Measurements from ENCODE around the gene JAK3. TPM values are rescaled to one million over a fixed set of nuclear protein-coding genes. Genes with fewer than 3 reads are reported as not detected.
"Not testable (repeated sequence)": the region's sequence is repeated elsewhere in the genome, so short reads cannot be mapped to it uniquely, and the experiment has no call there.

JAK3 gene
- total RNA-seq, 6 experiments from 2014 or later: 0.30 to 1.00 (median 0.40) TPM

DNA sequence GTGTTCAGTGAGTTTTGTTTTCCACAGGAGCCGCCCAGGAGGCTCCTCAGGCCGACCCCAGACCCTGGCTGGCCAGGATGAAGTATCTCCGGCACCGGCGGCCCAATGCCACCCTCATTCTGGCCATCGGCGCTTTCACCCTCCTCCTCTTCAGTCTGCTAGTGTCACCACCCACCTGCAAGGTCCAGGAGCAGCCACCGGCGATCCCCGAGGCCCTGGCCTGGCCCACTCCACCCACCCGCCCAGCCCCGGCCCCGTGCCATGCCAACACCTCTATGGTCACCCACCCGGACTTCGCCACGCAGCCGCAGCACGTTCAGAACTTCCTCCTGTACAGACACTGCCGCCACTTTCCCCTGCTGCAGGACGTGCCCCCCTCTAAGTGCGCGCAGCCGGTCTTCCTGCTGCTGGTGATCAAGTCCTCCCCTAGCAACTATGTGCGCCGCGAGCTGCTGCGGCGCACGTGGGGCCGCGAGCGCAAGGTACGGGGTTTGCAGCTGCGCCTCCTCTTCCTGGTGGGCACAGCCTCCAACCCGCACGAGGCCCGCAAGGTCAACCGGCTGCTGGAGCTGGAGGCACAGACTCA lies 40.0 kb downstream of the JAK3 start:
- TF ChIP-seq, protein P1, sequence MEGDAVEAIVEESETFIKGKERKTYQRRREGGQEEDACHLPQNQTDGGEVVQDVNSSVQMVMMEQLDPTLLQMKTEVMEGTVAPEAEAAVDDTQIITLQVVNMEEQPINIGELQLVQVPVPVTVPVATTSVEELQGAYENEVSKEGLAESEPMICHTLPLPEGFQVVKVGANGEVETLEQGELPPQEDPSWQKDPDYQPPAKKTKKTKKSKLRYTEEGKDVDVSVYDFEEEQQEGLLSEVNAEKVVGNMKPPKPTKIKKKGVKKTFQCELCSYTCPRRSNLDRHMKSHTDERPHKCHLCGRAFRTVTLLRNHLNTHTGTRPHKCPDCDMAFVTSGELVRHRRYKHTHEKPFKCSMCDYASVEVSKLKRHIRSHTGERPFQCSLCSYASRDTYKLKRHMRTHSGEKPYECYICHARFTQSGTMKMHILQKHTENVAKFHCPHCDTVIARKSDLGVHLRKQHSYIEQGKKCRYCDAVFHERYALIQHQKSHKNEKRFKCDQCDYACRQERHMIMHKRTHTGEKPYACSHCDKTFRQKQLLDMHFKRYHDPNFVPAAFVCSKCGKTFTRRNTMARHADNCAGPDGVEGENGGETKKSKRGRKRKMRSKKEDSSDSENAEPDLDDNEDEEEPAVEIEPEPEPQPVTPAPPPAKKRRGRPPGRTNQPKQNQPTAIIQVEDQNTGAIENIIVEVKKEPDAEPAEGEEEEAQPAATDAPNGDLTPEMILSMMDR (IDR thresholded peaks at IDR 0.05): no peak
- no peaks in the 10 kb centered on the region for H3K36me3 Mint-ChIP-seq (ENCODE audit: low read depth)
- no peaks in the 10 kb centered on the region for H3K4me1 Mint-ChIP-seq (ENCODE audit: low read depth)
- DNase-seq: no peak
- H3K9me3 Mint-ChIP-seq: no peaks in the 10 kb centered on the region
- no peak overlapping the region for H3K27ac Mint-ChIP-seq
- peaks cover 25% of the 10 kb centered on the region for H3K27me3 Mint-ChIP-seq (ENCODE audit: insufficient read depth)
- no peak overlapping the region for H3K4me3 Mint-ChIP-seq

DNA sequence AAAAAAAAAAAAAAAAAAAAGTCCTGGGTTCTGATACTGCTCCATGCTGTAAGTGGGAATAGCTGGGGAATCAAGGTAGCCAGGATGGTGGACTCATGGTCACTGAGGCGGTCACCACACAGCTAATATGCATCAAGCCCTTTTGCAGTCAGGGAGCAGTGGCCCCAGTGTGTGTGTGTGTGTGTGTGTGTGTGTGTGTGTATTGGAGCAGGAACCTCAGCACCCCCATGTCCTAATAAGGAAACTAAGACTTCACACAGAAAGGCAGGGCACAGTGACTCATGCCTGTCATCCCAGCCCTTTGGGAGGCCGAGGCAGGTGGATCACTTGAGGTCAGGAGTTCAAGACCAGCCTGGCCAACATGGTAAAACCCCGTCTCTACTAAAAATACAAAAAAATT lies 40.8 kb downstream of the JAK3 start:
- no peaks in the 10 kb centered on the region for H3K9me3 Mint-ChIP-seq
- no peak overlapping the region for H3K27ac Mint-ChIP-seq
- no peaks in the 10 kb centered on the region for H3K36me3 Mint-ChIP-seq (ENCODE audit: low read depth)
- H3K4me1 Mint-ChIP-seq (ENCODE audit: low read depth): no peaks in the 10 kb centered on the region
- DNase-seq: no peak
- H3K27me3 Mint-ChIP-seq (ENCODE audit: insufficient read depth): peaks cover 27% of the 10 kb centered on the region
- TF ChIP-seq, protein P1 (IDR thresholded peaks at IDR 0.05): no peak
- H3K4me3 Mint-ChIP-seq: no peak overlapping the region

DNA sequence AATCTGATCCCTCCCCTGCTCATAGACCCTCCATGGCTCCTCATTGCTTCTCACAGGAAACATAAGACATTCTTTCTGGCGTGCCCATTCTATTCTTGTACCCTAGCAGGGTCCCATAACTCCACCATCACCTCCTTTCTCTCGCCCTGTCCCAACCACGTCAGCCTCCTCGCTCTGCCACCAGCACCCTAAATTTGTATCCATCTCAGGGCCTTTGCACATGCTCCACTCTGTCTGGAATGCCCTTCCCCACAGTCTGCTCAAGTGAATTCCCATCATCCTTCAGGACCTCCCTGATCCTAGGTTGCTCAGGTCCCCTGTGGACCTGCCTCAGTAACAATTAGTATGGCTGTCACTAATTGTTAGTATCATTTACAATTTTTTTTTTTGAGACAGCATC lies 42.4 kb downstream of the JAK3 start:
- H3K27ac Mint-ChIP-seq: no peak overlapping the region
- TF ChIP-seq, protein P1 (IDR thresholded peaks at IDR 0.05): no peak
- DNase-seq: no peak
- H3K36me3 Mint-ChIP-seq (ENCODE audit: low read depth): no peaks in the 10 kb centered on the region
- no peaks in the 10 kb centered on the region for H3K9me3 Mint-ChIP-seq
- no peak overlapping the region for H3K4me3 Mint-ChIP-seq
- peaks cover 30% of the 10 kb centered on the region for H3K27me3 Mint-ChIP-seq (ENCODE audit: insufficient read depth)
- H3K4me1 Mint-ChIP-seq (ENCODE audit: low read depth): no peaks in the 10 kb centered on the region

DNA sequence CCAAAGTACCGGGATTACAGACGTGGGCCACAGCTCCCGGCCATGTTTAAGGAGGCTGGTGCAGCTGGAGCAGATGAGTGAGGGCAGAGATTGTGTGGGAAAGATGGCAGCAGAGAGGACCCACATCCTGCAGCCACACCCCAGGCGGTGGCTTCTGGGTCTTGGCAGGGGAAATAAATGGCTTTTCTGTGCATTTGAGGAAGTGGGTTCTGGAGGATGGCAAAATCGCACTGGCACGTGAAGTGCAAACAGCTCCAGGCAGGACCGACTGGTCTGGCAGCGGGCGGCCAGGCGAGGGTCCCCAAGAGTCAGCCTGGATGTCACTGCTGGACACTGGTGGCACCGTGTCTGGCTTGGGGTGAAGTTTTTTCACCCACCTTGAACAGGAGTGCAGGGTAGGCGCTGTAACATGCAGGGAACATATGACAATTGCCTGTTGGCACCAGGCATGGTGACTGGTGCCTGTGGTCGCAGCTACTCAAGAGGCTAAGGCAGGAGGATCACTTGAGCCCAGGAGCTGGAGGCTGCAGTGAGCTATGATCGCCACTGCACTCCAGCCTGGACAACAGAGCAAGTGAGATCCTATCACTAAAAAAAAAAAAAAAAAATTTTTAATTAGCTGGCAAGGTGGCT lies 44.4 kb downstream of the JAK3 start:
- no peak overlapping the region for H3K4me3 Mint-ChIP-seq
- H3K27me3 Mint-ChIP-seq (ENCODE audit: insufficient read depth): peaks cover 25% of the 10 kb centered on the region
- H3K9me3 Mint-ChIP-seq: no peaks in the 10 kb centered on the region
- no peaks in the 10 kb centered on the region for H3K4me1 Mint-ChIP-seq (ENCODE audit: low read depth)
- no peak for DNase-seq
- no peak overlapping the region for H3K27ac Mint-ChIP-seq
- TF ChIP-seq, protein P1 (IDR thresholded peaks at IDR 0.05): no peak
- no peaks in the 10 kb centered on the region for H3K36me3 Mint-ChIP-seq (ENCODE audit: low read depth)

DNA sequence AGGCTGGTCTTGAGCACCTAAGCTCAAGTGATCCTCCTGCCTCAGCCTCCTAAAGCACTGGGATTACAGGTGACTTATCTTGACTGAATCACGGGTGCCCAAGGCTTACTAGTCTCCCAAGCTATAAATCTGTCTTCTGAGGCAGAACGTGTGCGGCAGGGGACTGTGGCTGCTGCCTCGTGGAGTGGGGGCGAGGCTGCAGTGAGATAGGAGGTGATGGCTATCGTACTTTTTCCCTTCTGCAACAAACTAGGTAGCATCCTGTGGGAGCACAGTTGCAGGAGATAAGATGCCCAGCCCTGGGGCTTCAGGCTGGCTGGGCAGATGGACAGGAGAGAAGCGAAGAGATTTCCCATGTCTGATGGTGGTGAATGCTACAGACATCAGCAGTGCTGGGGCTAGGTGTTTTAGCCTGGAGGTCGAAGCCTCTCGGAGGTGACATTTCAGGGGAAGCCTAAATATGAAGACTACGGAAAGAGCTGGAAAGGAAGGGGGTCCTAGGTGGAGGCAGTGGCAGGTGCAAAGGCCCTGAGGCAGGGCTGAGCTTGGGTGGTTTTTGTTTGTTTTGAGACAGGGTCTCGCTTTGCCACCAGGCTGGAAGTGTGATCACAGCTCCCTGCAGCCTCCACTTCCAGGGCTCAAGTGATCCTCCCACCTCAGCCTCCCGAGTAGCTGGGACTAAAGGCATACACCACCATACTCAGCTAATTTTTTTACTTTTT lies 45.5 kb downstream of the JAK3 start:
- no peaks in the 10 kb centered on the region for H3K9me3 Mint-ChIP-seq
- H3K27me3 Mint-ChIP-seq (ENCODE audit: insufficient read depth): peaks cover 20% of the 10 kb centered on the region
- H3K4me1 Mint-ChIP-seq (ENCODE audit: low read depth): peaks cover 7% of the 10 kb centered on the region
- no peak overlapping the region for H3K27ac Mint-ChIP-seq
- no peak for DNase-seq
- no peaks in the 10 kb centered on the region for H3K36me3 Mint-ChIP-seq (ENCODE audit: low read depth)
- TF ChIP-seq, protein P1 (IDR thresholded peaks at IDR 0.05): no peak
- no peak overlapping the region for H3K4me3 Mint-ChIP-seq

DNA sequence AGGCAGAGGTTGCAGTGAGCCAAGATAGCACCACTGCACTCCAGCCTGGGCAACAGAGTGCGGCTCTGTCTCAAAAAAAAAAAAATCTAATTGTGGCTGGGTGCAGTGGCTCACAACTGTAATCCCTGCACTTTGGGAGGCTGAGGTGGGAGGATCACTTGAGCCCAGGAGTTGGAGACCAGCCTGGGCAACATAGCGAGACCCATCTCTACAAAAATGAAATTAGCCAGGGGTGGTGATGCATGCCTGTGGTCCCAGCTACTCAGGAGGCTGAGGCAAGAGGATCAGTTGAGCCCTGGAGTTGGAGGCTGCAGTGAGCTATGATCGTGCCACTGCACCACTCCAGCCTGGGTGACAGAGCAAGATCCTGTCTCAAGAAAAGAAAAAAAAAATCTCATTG lies 49.2 kb downstream of the JAK3 start:
- H3K4me3 Mint-ChIP-seq; DNase-seq; H3K27ac Mint-ChIP-seq; H3K9me3 Mint-ChIP-seq; H3K36me3 Mint-ChIP-seq (ENCODE audit: low read depth): not testable (repeated sequence)
- Mint-ChIP-seq H3K27me3 (ENCODE audit: insufficient read depth) (peaks cover 28% of the 10 kb centered on the region), H3K4me1 (ENCODE audit: low read depth) (peaks cover 12% of the 10 kb centered on the region)
